Gastroesophageal sphincter (tissue), 4 donors: ENCODE measurements around the gene COL5A1. TPM values are rescaled to one million over a fixed set of nuclear protein-coding genes. Genes with fewer than 3 reads are reported as not detected.

Source experiments
- ATAC-seq: fragments of 150-250 bp; one replicate; pipeline ENCODE4 v1.9.1; 2016; ENCODE audit warnings: mild to moderate bottlenecking, moderate library complexity
- H3K27ac ChIP-seq, 4 donors: fragments of 200-600 bp; sonication (generic) in 3 of 4; 1 replicate in 3 of 4; 2 replicates in 1 of 4; pipeline ENCODE4 v1.5.1; 2016 to 2019
- H3K27me3 ChIP-seq: fragments of 200-600 bp; sonication (generic); one replicate; pipeline ENCODE4 v1.5.1; 2019
- H3K36me3 ChIP-seq, 2 donors: fragments of 200-600 bp; sonication (generic); one replicate each; pipeline ENCODE4 v1.5.1; 2019; ENCODE audit warnings: control low read depth in 1 of 2
- H3K4me1 ChIP-seq, 3 donors: fragments of 200-600 bp; sonication (generic); 1 replicate in 2 of 3; 2 replicates in 1 of 3; pipeline ENCODE4 v1.5.1; 2016 to 2019; ENCODE audit warnings: control low read depth in 2 of 3
- H3K4me3 ChIP-seq, 2 donors: fragments of 200-600 bp; sonication (generic); one replicate each; pipeline ENCODE4 v1.5.1; 2019; ENCODE audit warnings: mild to moderate bottlenecking in 1 of 2, moderate library complexity in 1 of 2
- H3K9me3 ChIP-seq, 3 donors: fragments of 200-600 bp; sonication (generic); one replicate each; pipeline ENCODE4 v1.5.1; 2017 to 2019; ENCODE audit warnings: control low read depth in 2 of 3
- EP300 ChIP-seq: sonication (generic); formaldehyde crosslinking; IDR thresholded peaks from one replicate; pipeline ENCODE4 v1.6.1; 2017; ENCODE audit warnings: antibody characterized with exemption, mild to moderate bottlenecking
- POLR2A ChIP-seq, 2 donors: fragments of 450-650 bp; IDR thresholded peaks; one replicate each; pipeline ENCODE4 v1.6.1; 2017; ENCODE audit warnings: antibody characterized with exemption in 2 of 2, mild to moderate bottlenecking in 2 of 2, moderate library complexity in 1 of 2
- POLR2AphosphoS5 ChIP-seq: sonication (generic); formaldehyde crosslinking; IDR thresholded peaks from one replicate; pipeline ENCODE4 v1.6.1; 2017; ENCODE audit warnings: antibody characterized with exemption
- WGBS, 2 donors: methylation state at CpG; one replicate each; pipeline ENCODE4 v1.1.5; 2018; ENCODE audit warnings: low coverage in 1 of 2; 5-methylcytosine and 5-hydroxymethylcytosine counted together
- total RNA-seq, 4 donors: library from RNA; depleted of rRNA; stranded (reverse); fragments of >200 nt; gene quantifications; one replicate each; pipeline ENCODE4 v1.1.0, GENCODE V29; 2016
- TF ChIP-seq, protein P1 (sequence below), 4 experiments: fragments of 200-600 bp in 2 of 4; fragments of 450-650 bp in 2 of 4; sonication (generic) in 1 of 4; IDR thresholded peaks; one replicate each; pipeline ENCODE4 v1.5.1; 2017 to 2019; ENCODE audit warnings: antibody characterized with exemption in 4 of 4, mild to moderate bottlenecking in 2 of 4, moderate library complexity in 2 of 4

COL5A1 gene
- total RNA-seq, 4 donors from 2014 or later = 48.5 to 86.4 (median 74.9) TPM

DNA sequence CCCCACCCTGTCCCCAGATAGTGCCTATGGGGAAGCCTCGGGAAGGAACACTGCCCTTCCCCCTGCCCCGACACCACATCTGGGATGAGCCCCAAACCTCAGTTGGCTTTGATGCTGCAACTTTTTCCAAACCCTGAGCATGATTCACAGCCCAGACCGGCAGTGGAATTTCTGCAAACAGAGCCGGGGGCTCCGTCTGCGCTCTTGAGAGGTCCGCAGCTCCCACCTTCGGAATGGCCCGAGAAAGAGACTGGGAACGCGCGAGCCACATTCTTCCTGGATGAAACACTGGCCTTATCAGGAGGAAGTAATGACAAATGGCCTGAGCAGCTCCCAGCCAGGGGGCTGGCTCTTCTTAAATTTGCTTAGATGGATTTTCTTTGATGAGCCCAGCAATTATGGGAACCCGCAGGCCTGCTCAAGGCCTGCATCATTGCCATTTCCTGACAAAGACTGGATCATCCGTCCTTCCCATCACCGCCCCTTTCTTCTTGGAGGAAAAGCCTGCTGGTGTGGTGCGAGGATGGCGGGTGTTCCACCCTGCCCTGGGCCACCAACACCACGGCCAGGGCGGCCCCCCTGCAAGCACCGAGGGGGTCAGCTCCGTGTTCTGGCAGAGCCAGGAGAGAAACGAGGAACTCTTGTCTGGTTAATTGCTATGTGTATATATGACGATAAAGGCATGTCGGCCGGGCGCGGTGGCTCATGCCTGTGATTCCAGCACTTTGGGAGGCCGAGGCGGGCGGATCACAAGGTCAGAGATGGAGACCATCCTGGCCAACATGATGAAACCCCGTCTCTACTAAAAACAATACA is 38.8 kb upstream of the COL5A1 start:
- Histone ChIP-seq H3K4me1 (peaks cover 0 to 9% (median 0%) of the 10 kb centered on the region in 3 donors), H3K9me3 (no peaks in the 10 kb centered on the region), H3K27ac (no peak overlapping the region), H3K4me3 (no peak overlapping the region), H3K27me3 (peaks cover 16% of the 10 kb centered on the region), H3K36me3 (no peaks in the 10 kb centered on the region)
- peak; percentile 28 for TF ChIP-seq POLR2AphosphoS5
- TF ChIP-seq, protein P1, sequence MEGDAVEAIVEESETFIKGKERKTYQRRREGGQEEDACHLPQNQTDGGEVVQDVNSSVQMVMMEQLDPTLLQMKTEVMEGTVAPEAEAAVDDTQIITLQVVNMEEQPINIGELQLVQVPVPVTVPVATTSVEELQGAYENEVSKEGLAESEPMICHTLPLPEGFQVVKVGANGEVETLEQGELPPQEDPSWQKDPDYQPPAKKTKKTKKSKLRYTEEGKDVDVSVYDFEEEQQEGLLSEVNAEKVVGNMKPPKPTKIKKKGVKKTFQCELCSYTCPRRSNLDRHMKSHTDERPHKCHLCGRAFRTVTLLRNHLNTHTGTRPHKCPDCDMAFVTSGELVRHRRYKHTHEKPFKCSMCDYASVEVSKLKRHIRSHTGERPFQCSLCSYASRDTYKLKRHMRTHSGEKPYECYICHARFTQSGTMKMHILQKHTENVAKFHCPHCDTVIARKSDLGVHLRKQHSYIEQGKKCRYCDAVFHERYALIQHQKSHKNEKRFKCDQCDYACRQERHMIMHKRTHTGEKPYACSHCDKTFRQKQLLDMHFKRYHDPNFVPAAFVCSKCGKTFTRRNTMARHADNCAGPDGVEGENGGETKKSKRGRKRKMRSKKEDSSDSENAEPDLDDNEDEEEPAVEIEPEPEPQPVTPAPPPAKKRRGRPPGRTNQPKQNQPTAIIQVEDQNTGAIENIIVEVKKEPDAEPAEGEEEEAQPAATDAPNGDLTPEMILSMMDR (IDR thresholded peaks at IDR 0.05) = no peak
- ATAC-seq = peak; percentile 48
- WGBS, 2 donors = 57 to 58% methylated on average over 4 to 5 of the region's 31 CpGs

DNA sequence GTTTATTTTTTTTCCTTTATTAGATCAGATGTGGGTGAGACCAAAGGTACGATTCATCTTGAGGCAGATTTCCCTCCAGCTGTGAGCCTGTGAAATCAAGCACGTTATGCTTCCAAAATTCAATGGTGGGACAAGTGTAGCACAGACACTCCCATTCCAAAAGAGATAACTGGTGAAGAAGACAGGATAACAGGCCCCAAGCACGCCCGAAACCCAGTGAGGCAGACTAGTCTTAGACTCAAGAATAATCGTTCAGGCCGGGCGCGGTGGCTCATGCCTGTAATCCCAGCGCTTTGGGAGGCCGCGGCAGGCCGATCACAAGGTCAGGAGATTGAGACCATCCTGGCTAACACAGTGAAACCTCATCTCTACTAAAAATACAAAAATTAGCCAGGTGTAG is 36.8 kb upstream of the COL5A1 start:
- H3K36me3 ChIP-seq = no peaks in the 10 kb centered on the region
- H3K4me1 ChIP-seq = peaks cover 0 to 9% (median 0%) of the 10 kb centered on the region in 3 donors
- WGBS, 2 donors = 93 to 97% methylated on average over 5 to 8 of the region's 12 CpGs
- H3K27me3 ChIP-seq = peaks cover 16% of the 10 kb centered on the region
- ATAC-seq = no peak
- TF ChIP-seq POLR2A (IDR thresholded peaks at IDR 0.05) (no peak), EP300 (no peak), POLR2AphosphoS5 (no peak)
- TF ChIP-seq, protein P1 (IDR thresholded peaks at IDR 0.05) = no peak
- H3K27ac ChIP-seq = no peak overlapping the region
- no peaks in the 10 kb centered on the region for H3K9me3 ChIP-seq
- H3K4me3 ChIP-seq = no peak overlapping the region

DNA sequence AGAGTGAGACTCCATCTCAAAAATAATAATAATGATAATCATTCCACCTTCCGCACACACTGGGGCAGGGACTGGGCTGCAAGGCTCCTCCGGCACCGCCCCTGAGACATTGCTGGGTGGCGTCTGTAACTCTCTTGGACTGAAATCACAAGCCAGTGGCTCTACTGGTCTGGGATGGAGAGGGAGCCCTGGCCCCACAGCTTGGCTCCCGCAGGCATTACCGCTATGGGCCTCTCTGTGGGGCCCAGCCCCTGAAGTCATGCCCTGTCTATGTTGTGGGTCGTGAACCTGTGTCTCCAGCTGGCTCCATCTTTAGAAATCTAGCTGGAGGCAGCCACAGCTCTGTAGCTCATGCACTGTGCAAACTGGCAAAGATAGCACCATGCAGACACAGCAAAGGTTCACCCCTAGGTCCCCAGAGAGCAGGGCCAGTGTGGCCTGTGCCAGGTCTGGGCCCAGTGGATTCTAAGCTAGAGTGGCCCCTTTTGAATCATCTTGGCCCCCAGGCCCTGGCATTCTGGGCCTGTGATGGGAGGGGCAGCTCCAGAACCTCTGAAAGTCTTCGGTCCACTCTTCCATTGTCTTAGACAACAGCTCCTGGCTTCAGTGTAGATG is 36.1 kb upstream of the COL5A1 start:
- TF ChIP-seq EP300 (no peak), POLR2A (IDR thresholded peaks at IDR 0.05) (no peak), POLR2AphosphoS5 (no peak)
- TF ChIP-seq, protein P1 (IDR thresholded peaks at IDR 0.05) = no peak
- Histone ChIP-seq H3K27ac (no peak overlapping the region), H3K4me3 (no peak overlapping the region), H3K4me1 (peaks cover 0 to 9% (median 0%) of the 10 kb centered on the region in 3 donors), H3K9me3 (no peaks in the 10 kb centered on the region), H3K27me3 (peaks cover 16% of the 10 kb centered on the region), H3K36me3 (no peaks in the 10 kb centered on the region)
- no peak for ATAC-seq
- WGBS, 2 donors = 90% methylated on average over 3 of the region's 8 CpGs; no CpG with 5 or more reads in 1 of the 2 donors

DNA sequence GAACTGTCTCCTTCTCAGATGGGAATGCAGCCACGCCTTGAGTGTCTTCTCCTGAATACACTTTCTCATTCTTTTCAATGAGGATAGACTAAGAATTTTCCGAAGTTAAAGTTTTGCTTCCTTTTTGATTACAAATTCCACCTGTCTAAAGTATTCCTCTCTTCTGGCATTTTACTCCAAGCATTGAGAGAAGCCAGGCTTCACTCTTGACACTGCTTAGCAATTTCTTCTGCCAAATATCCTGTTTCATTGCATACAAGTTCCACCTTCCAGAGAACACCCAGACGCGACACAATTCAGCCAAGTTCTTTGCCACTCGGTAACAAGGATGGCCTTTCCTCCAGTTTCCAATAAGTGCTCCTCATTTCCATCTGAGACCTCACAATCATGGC is 35.6 kb upstream of the COL5A1 start:
- no peak for ATAC-seq
- 40 to 56% methylated on average over 3 to 5 of the region's 5 CpGs for WGBS, 2 donors
- Histone ChIP-seq H3K36me3 (no peaks in the 10 kb centered on the region), H3K9me3 (no peaks in the 10 kb centered on the region), H3K27ac (no peak overlapping the region), H3K27me3 (peaks cover 11% of the 10 kb centered on the region), H3K4me3 (no peak overlapping the region), H3K4me1 (peaks cover 0 to 9% (median 0%) of the 10 kb centered on the region in 3 donors)
- TF ChIP-seq POLR2A (IDR thresholded peaks at IDR 0.05) = no peak
- no peak for TF ChIP-seq EP300
- no peak for TF ChIP-seq POLR2AphosphoS5
- TF ChIP-seq, protein P1 (IDR thresholded peaks at IDR 0.05) = no peak
